ENCODE data around the gene CDC40.

DNA sequence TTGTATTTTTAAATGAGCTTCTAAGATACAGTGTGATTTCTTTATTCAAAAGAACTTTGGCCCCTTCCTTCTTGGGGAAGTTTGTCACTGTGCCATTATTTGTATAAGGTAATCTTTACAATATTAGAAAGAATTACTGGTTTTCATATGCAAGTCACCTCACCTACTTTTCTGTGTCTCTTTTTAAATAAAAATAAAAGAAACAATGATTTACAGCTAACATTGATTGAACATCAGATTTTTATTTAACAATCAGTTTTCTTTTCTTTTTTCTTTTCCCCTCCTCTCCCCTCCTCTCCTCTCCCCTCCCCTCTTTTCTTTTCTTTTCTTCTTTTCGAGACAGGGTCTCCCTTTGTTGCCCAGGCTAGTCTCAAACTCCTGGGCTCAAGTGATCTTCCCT lies 46.0 kb downstream of the CDC40 start:
- TF ChIP-seq, protein P1, sequence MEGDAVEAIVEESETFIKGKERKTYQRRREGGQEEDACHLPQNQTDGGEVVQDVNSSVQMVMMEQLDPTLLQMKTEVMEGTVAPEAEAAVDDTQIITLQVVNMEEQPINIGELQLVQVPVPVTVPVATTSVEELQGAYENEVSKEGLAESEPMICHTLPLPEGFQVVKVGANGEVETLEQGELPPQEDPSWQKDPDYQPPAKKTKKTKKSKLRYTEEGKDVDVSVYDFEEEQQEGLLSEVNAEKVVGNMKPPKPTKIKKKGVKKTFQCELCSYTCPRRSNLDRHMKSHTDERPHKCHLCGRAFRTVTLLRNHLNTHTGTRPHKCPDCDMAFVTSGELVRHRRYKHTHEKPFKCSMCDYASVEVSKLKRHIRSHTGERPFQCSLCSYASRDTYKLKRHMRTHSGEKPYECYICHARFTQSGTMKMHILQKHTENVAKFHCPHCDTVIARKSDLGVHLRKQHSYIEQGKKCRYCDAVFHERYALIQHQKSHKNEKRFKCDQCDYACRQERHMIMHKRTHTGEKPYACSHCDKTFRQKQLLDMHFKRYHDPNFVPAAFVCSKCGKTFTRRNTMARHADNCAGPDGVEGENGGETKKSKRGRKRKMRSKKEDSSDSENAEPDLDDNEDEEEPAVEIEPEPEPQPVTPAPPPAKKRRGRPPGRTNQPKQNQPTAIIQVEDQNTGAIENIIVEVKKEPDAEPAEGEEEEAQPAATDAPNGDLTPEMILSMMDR (IDR thresholded peaks at IDR 0.05), result no peak
- TF ChIP-seq EP300 (IDR thresholded peaks at IDR 0.05), result no peak

All from suprapubic skin (tissue), 3 donors.